Sigmoid colon (tissue), 4 donors: ENCODE measurements around the gene ANKRD36C.
"Not testable (repeated sequence)": the region's sequence is repeated elsewhere in the genome, so short reads cannot be mapped to it uniquely, and the experiment has no call there.

Source experiments
- EP300 ChIP-seq, 4 donors: sonication (generic); formaldehyde crosslinking; IDR thresholded peaks; one replicate each; pipeline ENCODE4 v1.6.1; 2017; ENCODE audit warnings: antibody characterized with exemption in 4 of 4
- POLR2A ChIP-seq, 2 donors: fragments of 450-650 bp; IDR thresholded peaks; one replicate each; pipeline ENCODE4 v1.6.1; 2016; ENCODE audit warnings: antibody characterized with exemption in 2 of 2, mild to moderate bottlenecking in 2 of 2, moderate library complexity in 2 of 2
- POLR2AphosphoS5 ChIP-seq, 4 donors: sonication (generic); formaldehyde crosslinking; IDR thresholded peaks; one replicate each; pipeline ENCODE4 v1.6.1; 2017; ENCODE audit warnings: antibody characterized with exemption in 4 of 4
- TF ChIP-seq, protein P1 (sequence below), 4 experiments: fragments of 450-650 bp in 3 of 4; fragments of 200-600 bp in 1 of 4; IDR thresholded peaks; one replicate each; pipeline ENCODE4 v1.5.1; 2016 to 2019; ENCODE audit warnings: antibody characterized with exemption in 4 of 4, mild to moderate bottlenecking in 3 of 4, moderate library complexity in 2 of 4

- TF ChIP-seq, protein P1, sequence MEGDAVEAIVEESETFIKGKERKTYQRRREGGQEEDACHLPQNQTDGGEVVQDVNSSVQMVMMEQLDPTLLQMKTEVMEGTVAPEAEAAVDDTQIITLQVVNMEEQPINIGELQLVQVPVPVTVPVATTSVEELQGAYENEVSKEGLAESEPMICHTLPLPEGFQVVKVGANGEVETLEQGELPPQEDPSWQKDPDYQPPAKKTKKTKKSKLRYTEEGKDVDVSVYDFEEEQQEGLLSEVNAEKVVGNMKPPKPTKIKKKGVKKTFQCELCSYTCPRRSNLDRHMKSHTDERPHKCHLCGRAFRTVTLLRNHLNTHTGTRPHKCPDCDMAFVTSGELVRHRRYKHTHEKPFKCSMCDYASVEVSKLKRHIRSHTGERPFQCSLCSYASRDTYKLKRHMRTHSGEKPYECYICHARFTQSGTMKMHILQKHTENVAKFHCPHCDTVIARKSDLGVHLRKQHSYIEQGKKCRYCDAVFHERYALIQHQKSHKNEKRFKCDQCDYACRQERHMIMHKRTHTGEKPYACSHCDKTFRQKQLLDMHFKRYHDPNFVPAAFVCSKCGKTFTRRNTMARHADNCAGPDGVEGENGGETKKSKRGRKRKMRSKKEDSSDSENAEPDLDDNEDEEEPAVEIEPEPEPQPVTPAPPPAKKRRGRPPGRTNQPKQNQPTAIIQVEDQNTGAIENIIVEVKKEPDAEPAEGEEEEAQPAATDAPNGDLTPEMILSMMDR (IDR thresholded peaks at IDR 0.05) = not testable (repeated sequence)
- TF ChIP-seq POLR2A, POLR2AphosphoS5, EP300 (IDR thresholded peaks at IDR 0.05): not testable (repeated sequence)
Observed at GRCh38 chr2:95911431-95911830, 80.2 kb downstream of the ANKRD36C start.
